Neuron (in vitro differentiated cells): Measurements from ENCODE around the gene ABCG5.

Experiments
- H2AFZ ChIP-seq: one replicate; pipeline ENCODE4 v1.6.1; 2013; ENCODE audit warnings: low read depth, mild to moderate bottlenecking, inconsistent platforms, low read length, moderate library complexity
- H3K27me3 ChIP-seq: one replicate; pipeline ENCODE4 v1.6.1; 2013; ENCODE audit warnings: low read length; ENCODE audit not compliant: insufficient read depth
- H3K36me3 ChIP-seq: one replicate; pipeline ENCODE4 v1.6.1; 2013; ENCODE audit warnings: low read length; ENCODE audit not compliant: insufficient read depth
- H3K4me1 ChIP-seq: one replicate; pipeline ENCODE4 v1.6.1; 2013; ENCODE audit warnings: low read length; ENCODE audit not compliant: insufficient read depth
- H3K4me3 ChIP-seq: 2 replicates; pipeline ENCODE4 v1.5.1; 2013; ENCODE audit warnings: mild to moderate bottlenecking, low read length, moderate library complexity
- H3K9me3 ChIP-seq: one replicate; pipeline ENCODE4 v1.6.1; 2013; ENCODE audit warnings: low read length

ABCG5 gene

DNA sequence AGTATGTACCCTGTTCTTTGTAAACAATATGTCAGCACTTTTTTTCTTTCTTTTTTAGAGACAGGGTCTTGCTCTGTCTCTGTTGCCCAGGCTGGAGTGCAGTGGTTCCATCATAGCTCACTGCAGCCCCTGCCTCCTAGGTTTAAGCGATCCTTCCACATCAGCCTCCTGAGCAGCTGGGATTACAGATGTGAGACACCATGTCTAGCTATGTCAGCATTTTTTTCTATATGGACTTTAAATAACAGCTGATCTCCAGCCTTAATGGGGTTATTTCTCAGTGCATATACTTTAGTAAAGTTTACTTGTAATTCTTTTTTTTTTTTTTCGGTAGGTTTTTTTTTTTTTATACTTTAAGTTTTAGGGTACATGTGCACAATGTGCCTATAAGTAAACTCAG, 26.6 kb downstream of the ABCG5 start:
- H3K4me3 ChIP-seq: no peak overlapping the region

GRCh38 chr2:43810888-43811287, 27.8 kb downstream of the ABCG5 start:
- Histone ChIP-seq H3K36me3 (peaks cover 14% of the 10 kb centered on the region), H3K27me3 (no peaks in the 10 kb centered on the region), H3K4me3 (no peak overlapping the region), H3K9me3 (no peaks in the 10 kb centered on the region), H3K4me1 (peaks cover 2% of the 10 kb centered on the region), H2AFZ (no peak overlapping the region)

More for the DNA sequence above, 26.6 kb downstream of the ABCG5 start:
- Histone ChIP-seq H3K4me1 (peaks cover 2% of the 10 kb centered on the region), H2AFZ (no peak overlapping the region), H3K27me3 (no peaks in the 10 kb centered on the region), H3K36me3 (peaks cover 8% of the 10 kb centered on the region), H3K9me3 (no peaks in the 10 kb centered on the region)

DNA sequence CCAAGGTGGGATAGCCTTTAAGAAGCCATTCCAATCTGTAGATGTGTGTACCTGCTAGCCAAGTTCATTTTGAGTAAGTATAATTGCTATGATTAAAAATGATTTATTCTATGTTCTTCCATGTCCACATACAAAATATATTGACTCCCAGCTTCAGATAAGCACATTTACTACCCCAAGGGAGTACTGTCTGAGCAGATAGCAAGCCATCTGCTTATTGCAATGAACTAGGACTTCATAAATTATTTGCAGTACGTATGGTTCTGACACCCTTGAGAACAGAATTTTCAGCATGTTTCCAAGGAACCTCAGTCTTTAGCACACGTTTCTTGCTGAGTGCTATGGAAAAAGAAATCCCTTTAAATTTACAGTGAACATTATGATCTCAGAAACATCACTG, 28.2 kb downstream of the ABCG5 start:
- Histone ChIP-seq H3K4me1 (peaks cover 2% of the 10 kb centered on the region), H3K27me3 (no peaks in the 10 kb centered on the region), H3K9me3 (no peaks in the 10 kb centered on the region), H2AFZ (no peak overlapping the region), H3K36me3 (peaks cover 18% of the 10 kb centered on the region), H3K4me3 (no peak overlapping the region)

DNA sequence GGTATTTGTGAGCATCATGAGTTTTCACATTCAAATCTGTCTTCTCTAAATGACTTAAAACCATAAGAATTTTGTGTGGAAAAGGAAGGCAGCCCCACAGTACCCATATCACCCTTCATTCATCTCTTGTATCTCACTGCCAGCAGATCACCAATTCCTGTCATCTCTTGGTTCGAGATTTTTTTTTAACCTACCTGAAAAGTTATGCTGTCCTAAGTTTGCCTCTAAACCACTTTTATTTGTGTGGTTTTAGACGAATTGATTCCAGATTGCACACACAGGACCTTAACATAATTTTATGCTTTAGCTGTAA, 32.0 kb downstream of the ABCG5 start:
- no peaks in the 10 kb centered on the region for H3K9me3 ChIP-seq

DNA sequence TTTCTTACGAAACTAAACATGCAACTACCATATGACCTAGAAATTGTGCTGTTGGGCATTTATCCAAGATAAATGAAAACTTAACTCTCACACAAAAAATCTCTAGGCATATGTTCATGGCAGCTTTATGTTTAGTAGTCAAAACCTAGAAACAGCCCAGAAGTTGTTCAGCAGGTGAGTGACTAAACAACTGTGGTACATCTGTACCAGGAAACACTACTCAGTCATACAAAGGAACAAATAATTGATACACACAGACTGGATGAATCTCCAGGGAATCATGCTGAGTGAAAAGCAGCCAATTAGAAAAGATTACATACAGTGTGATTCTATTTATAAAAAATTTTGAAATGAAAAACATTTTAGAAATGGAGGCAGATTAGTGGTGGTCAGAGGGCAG, 35.5 kb downstream of the ABCG5 start:
- H3K4me3 ChIP-seq: no peak overlapping the region
- H3K4me1 ChIP-seq: no peaks in the 10 kb centered on the region
- H2AFZ ChIP-seq: no peak overlapping the region
- H3K27me3 ChIP-seq: no peaks in the 10 kb centered on the region
- H3K9me3 ChIP-seq: no peaks in the 10 kb centered on the region
- peaks cover 22% of the 10 kb centered on the region for H3K36me3 ChIP-seq

More for the DNA sequence above, 32.0 kb downstream of the ABCG5 start:
- H3K4me1 ChIP-seq: peaks cover 2% of the 10 kb centered on the region
- H3K4me3 ChIP-seq: no peak overlapping the region
- no peaks in the 10 kb centered on the region for H3K27me3 ChIP-seq
- no peak overlapping the region for H2AFZ ChIP-seq
- peaks cover 24% of the 10 kb centered on the region for H3K36me3 ChIP-seq

- Histone ChIP-seq H3K36me3 (peaks cover 20% of the 10 kb centered on the region), H3K4me3 (no peak overlapping the region), H3K9me3 (no peaks in the 10 kb centered on the region), H2AFZ (no peak overlapping the region), H3K4me1 (no peaks in the 10 kb centered on the region), H3K27me3 (no peaks in the 10 kb centered on the region)
These were observed 36.5 kb downstream of the ABCG5 start for GRCh38 chr2:43802135-43802534.

DNA sequence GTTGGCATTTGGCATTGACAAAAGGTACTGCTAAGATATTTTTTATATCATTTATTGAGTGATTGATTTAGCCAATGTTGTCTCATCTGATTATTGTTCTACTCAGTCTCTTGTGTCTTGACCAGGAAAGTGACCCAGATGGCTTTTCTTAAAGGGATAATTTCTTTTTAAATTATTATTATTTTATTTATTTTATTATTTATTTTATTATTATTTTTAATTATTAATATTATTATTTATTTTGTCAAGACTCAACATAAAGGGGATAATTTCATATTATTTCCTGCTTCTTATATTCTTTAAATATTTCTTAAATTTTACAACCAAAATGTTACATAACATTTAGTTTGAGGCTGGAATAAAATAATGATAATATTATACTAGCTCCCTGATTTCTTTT, 37.7 kb downstream of the ABCG5 start:
- Histone ChIP-seq H3K27me3 (no peaks in the 10 kb centered on the region), H3K4me1 (no peaks in the 10 kb centered on the region), H3K36me3 (peaks cover 14% of the 10 kb centered on the region), H2AFZ (no peak overlapping the region), H3K4me3 (no peak overlapping the region), H3K9me3 (no peaks in the 10 kb centered on the region)

DNA sequence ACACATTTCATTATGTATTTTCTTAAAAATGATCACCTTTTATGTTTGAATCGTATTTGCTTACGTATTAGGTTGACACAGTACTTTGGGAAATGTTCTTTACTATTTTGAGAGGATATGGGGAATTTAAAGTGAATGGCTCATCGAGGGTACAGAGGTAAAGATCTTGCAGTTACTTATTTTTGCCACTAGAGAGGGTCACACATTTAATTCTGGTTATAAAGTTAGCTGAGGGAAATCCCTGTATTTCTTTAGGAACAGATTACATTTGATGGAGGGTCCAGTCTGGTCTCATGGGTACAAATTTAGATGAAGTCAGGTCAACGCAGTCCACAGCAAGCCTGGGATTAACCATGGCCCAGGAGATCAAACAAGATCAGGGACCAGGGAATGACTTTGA, 40.3 kb downstream of the ABCG5 start:
- Histone ChIP-seq H3K4me3 (no peak overlapping the region), H3K27me3 (no peaks in the 10 kb centered on the region), H3K36me3 (peaks cover 16% of the 10 kb centered on the region), H3K4me1 (no peaks in the 10 kb centered on the region), H2AFZ (no peak overlapping the region), H3K9me3 (no peaks in the 10 kb centered on the region)

- H3K36me3 ChIP-seq: peaks cover 18% of the 10 kb centered on the region
- H3K4me3 ChIP-seq: no peak overlapping the region
- no peaks in the 10 kb centered on the region for H3K4me1 ChIP-seq
- H2AFZ ChIP-seq: no peak overlapping the region
- H3K27me3 ChIP-seq: no peaks in the 10 kb centered on the region
- no peaks in the 10 kb centered on the region for H3K9me3 ChIP-seq
These were observed 42.4 kb downstream of the ABCG5 start for GRCh38 chr2:43796206-43796605.

DNA sequence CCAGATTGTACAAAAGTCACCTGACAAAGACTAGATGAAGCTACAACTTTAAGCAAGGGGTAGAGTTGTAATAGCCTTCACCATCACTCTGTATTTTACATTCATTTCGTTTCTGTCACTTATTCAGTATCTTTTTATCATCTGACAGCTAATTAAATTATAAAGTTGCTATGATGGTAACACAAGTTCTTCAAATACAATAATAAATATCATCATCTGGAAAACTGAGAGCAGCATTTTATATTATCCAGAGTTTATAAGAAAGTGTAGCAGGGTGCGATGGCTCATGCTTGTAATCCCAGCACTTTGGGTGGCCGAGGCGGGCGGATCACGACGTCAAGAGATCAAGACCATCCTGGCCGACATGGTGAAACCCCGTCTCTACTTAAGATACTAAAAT, 43.7 kb downstream of the ABCG5 start:
- H2AFZ ChIP-seq: no peak overlapping the region
- no peaks in the 10 kb centered on the region for H3K27me3 ChIP-seq
- H3K4me3 ChIP-seq: no peak overlapping the region
- H3K36me3 ChIP-seq: peaks cover 24% of the 10 kb centered on the region
- no peaks in the 10 kb centered on the region for H3K9me3 ChIP-seq
- H3K4me1 ChIP-seq: no peaks in the 10 kb centered on the region

DNA sequence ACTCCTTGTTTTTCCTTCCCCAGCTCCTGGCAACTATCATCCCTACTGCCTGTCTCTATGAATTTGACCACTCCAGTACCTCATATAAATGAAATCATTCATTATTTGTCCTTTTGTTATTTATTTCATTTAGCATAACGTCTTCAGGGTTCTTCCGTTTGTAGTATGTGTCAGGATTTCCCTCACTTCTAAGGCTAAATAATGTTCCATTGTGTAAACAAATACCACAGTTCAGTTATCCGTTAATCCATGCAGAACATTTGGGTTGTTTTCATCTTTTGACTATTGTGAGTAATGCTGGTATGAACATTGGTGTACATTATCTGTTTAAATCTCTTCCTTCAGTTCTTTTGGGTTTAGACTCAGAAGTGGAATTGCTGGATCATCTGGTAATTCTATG, 46.0 kb downstream of the ABCG5 start:
- Histone ChIP-seq H3K27me3 (no peaks in the 10 kb centered on the region), H2AFZ (no peak overlapping the region), H3K4me1 (no peaks in the 10 kb centered on the region), H3K4me3 (no peak overlapping the region), H3K9me3 (no peaks in the 10 kb centered on the region), H3K36me3 (peaks cover 29% of the 10 kb centered on the region)

DNA sequence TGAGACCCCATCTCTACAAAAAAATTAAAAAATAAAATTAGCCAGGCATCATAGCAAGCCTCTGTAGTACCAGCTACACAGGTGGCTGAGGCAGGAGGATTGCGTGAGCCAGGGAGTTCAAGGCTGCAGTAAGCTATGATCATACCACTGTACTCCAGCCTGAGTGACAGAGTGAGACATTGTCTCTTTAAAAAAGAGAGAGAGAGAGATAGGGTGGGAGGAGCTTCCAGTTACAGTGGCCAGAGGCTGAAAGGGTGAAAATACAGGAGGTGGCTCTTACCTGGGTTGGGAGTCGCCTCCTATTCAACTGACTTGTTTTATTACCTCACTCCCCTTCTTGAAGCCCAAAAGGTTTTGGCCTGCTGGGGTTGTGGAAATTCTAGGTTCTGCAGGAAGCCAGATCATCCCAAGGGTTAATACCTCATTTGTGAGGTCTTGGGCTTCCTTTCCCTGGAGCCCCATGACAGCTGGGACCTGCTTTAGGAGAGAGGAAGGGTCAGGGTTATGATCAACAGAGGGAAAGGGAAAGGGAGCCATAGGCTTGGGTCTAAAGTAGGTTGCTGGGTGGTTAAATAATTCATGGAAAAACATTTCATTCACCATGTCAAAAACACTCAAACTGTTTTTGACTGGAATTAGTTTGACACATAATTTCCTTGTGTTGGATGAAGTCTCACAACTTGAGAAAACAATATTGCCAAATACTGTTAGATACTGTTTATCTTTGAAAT, 47.4 kb downstream of the ABCG5 start:
- Histone ChIP-seq H3K27me3 (no peaks in the 10 kb centered on the region), H3K4me3 (no peak overlapping the region), H3K36me3 (peaks cover 37% of the 10 kb centered on the region), H3K4me1 (no peaks in the 10 kb centered on the region), H2AFZ (no peak overlapping the region), H3K9me3 (no peaks in the 10 kb centered on the region)

- Histone ChIP-seq H2AFZ (no peak overlapping the region), H3K27me3 (no peaks in the 10 kb centered on the region)
These were observed 48.5 kb downstream of the ABCG5 start for GRCh38 chr2:43790147-43790546.

DNA sequence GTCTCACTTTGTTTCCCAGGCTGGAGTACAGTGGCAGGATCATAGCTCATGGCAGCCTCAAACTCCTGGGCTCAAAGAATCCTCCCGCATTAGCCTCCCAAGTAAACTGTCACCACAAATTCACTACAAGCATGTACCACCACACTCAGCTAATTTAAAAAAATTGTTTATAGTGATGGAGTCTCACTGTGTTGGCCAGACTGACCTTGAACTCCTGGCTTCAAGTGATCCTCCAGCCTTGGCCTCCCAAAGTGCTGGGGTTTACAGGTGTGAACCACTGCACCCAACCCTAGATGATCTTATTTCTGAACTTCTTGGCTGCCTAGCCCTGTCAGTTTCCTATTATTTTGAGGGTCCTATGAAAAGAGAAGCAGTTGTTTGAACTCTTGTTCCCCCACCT, 50.0 kb downstream of the ABCG5 start:
- H2AFZ ChIP-seq: no peak overlapping the region
- H3K27me3 ChIP-seq: no peaks in the 10 kb centered on the region
- no peaks in the 10 kb centered on the region for H3K4me1 ChIP-seq
- H3K4me3 ChIP-seq: no peak overlapping the region
- peaks cover 36% of the 10 kb centered on the region for H3K36me3 ChIP-seq
- H3K9me3 ChIP-seq: no peaks in the 10 kb centered on the region

More at GRCh38 chr2:43790147-43790546, 48.5 kb downstream of the ABCG5 start:
- H3K9me3 ChIP-seq: no peaks in the 10 kb centered on the region
- peaks cover 39% of the 10 kb centered on the region for H3K36me3 ChIP-seq
- no peaks in the 10 kb centered on the region for H3K4me1 ChIP-seq
- H3K4me3 ChIP-seq: no peak overlapping the region
